H1 (cell line): ENCODE data around the gene SCAP. TPM values are rescaled to one million over a fixed set of nuclear protein-coding genes. Genes with fewer than 3 reads are reported as not detected.
A peak's percentile ranks its signal among the peaks of the same experiment; 100 is the strongest.

ENCODE experiments used
- CTBP2 ChIP-seq: IDR thresholded peaks from 2 replicates; pipeline ENCODE4 v1.7.0; 2011; ENCODE audit warnings: borderline replicate concordance, mild to moderate bottlenecking, moderate library complexity, mixed read lengths, low read length; ENCODE audit not compliant: insufficient read depth, insufficient read length
- MAX ChIP-seq: IDR thresholded peaks from 2 replicates; pipeline ENCODE4 v1.6.1; 2012; ENCODE audit warnings: inconsistent platforms
- RFX5 ChIP-seq: IDR thresholded peaks from 2 replicates; pipeline ENCODE4 v1.6.1; 2011; ENCODE audit warnings: low read depth, low read length, improper control_type of control experiment, borderline replicate concordance
- SAP30 ChIP-seq: fragments of 300-600 bp; sonication (generic); IDR thresholded peaks from 2 replicates; pipeline ENCODE4 v1.7.1; 2012; ENCODE audit warnings: low read length, moderate library complexity, mild to moderate bottlenecking, inconsistent platforms; ENCODE audit not compliant: insufficient read depth, insufficient replicate concordance
- polyA plus RNA-seq, 7 experiments: library from polyadenylated mRNA; depleted of rRNA in 3 of 7; stranded (reverse) in 5 of 7; unstranded in 2 of 7; fragments of >200 nt in 5 of 7; fragments of 200-250 nt in 2 of 7; gene quantifications; 1 replicate in 5 of 7; 2 replicates in 1 of 7; 4 replicates in 1 of 7; pipeline versions ENCODE4 v1.2.1 to v1.2.3, GENCODE V29; 2011 to 2013; ENCODE audit warnings: missing spikeins in 2 of 7, mixed read lengths in 2 of 7
- total RNA-seq: library from RNA; stranded (reverse); fragmentation: NEBNext Ultra II Directional; extraction: Animal tissue kit (Norgen Biotek cat#: 25700); gene quantifications from 2 replicates; pipeline ENCODE4 v1.2.1, GENCODE V29; 2021

Gene SCAP
- total and polyA plus RNA-seq, 2 of the 8 experiments (the other 6 are each of a cell fraction or from before 2014, with no cell fraction given): 74.0 to 114 TPM

GRCh38 chr3:47421741-47422649, 53.7 kb downstream of the SCAP start (continued):
- no peak for TF ChIP-seq CTBP2
- no peak for TF ChIP-seq SAP30
- no peak for TF ChIP-seq RFX5
- peak; percentile 81 for TF ChIP-seq MAX
